NCI-H128 (cell line): ENCODE measurements around the gene GLI3.

Experiments
- DNase-seq: peaks from one replicate; lab custom pipeline; 2025; ENCODE audit not compliant: unreplicated experiment; lab: John Stamatoyannopoulos, UW

Gene GLI3

DNA sequence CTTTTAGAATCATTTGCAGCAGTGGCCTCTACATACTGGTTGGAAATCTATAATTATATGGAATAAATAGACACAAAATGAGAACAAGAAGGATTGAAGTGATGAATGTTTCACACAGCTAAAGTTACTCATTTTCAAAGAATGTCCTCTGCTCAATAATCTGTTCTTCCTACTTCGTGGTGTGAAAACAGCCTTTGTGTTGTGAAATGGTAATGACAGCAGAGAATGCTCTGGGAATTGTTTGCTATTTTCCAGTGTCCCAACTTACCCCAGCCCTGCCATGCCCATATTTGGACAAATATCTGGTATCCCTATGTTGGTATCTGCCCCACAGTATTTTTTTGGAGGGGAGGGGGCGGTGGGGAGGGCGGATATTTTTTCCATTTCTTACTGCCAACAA is 130.4 kb downstream of the GLI3 start:
- no peak for DNase-seq

DNA sequence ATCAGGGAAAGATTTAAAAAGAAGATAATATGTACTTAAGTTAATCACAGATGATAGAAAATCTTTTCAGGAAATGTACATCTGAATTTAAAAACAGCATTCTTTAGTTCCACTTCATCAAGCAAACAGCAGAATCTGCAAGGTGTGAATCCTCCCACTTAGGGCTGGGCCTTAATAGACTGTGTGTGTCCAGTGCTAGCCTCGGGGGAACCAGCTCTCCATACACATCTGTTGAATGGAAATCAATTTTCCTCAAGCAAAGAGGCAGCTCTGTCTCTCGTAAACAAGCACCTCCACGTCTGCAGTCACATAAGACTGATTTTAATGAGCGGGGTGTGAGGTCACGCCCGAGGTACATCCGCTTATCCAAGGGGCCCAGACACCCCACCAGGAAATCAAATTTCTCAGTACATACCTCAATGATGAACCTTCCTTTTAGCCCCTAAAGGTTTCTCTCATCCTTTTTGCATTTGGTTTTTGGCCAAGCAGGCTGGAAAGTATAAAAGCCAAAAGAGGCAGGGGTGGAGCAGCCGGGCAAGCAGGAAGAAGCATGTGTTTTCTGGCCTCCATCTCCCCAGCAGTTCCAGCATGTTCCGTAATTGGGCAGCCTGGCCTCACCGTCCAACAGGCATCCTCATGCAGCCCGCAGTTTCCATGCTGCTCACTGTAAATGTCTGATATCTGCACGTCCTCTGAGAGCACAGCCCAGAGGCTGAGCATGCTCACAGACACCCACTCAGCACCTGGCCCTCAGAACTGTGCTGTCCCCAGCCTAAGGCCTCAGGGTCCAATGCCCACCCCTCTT is 131.3 kb downstream of the GLI3 start:
- DNase-seq = no peak

DNA sequence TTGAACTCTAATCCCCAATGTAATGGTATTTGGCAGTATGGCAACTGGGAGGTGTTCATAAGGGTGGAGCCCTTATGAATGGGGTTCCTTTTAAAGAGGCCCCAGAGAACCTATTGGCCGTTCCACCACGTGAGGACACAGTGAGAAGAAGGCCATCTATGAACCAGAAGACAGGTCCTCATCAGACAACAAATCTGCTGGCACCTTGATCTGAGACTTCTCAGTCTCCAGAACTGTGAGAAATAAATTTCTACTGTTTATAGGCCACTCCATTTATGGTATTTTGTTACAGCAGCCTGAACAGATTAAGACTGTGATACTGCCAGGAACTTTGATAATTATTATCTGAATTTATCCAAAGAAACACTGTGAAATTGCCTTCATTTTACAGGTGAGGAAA is 132.3 kb downstream of the GLI3 start:
- DNase-seq = no peak

DNA sequence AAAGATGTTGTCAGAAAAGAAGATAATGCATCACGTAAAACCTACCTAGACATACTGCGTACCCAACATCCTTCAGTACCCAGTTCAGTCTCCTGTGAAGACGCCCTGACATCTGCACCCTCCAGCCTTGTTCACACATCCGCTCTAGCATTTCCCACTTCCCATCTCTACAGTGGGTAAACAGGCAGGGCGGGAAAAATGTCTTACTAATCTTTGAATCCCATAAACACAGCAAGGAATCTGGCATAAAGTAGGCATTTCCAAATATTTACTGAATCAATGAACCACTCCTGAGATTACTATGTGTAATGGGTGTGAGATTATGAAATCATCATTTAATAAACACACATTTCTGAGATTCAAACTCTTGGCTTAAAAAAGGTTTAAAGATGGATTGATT is 132.8 kb downstream of the GLI3 start:
- no peak for DNase-seq

DNA sequence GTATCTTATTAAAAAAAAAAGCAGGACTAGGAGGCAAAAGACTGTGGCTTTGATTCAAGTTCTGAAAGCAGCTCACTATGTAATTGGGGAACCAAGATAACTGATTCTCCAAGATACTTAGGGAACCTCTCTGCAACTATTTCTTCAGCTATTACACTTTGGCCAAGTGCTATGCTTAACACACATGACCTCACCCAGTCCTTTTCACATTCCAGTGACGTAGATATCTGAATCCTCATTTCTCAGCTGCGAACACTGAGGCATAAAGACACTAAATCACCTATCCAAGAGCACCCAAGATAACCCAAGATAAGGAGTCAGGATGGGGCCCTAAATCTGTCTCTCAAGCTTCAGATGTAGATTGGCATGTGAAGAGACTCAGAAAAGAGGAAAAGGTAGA is 133.6 kb downstream of the GLI3 start:
- no peak for DNase-seq

DNA sequence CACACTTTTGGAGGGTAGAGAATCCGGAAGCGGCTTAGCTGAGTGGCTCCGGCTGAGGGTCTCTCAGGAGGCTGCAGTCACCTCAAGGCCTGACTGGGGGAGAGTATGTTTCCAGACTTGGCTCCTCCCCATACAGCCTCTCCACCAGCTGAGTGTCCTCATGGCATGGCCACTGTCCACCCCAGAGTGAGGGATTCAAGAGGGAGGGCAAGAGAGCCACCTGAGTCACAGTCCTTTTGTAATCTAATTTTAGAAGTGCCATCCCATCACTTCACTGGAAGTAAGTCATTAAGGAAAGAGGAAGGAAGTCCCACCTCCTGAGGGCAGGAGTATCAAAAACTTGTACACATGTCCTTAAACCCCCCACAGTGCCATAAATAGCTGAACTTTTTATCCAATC is 134.0 kb downstream of the GLI3 start:
- DNase-seq = no peak

DNA sequence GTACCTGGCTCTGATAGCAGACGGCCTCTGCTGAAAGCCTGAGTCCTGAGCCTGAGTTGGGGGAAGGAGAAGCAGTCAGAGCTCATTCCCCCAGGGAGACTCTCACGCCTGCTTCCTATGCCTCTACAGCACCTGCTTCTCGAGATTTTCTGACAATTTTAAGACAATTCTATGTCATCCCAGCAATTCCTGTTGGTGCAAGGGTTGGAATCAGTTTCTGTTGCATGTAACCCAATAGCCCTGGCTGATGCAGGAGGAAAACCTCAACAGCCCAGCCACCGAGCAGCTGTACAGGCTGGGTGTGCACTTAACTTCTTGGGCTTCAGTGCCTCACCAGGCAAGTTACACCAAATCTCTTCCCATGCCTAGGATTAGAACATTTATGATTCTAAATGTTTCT is 134.7 kb downstream of the GLI3 start:
- DNase-seq = no peak

DNA sequence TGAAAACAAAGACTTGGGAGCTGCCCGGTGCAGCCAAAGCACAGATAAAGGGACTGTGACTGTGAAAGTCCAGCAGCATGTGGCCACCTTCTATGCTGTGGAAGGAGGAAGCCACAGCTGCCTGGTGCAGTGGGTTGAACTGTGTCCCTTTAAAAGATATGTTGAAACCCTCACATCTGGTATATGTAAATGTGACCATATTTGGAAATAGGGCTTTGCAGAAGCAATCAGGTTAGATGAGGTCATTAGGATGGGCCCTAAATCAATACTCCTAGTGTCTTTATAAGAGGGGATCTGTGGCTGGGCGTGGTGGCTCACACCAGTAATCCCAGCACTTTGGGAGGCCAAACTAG is 136.9 kb downstream of the GLI3 start:
- no peak for DNase-seq

DNA sequence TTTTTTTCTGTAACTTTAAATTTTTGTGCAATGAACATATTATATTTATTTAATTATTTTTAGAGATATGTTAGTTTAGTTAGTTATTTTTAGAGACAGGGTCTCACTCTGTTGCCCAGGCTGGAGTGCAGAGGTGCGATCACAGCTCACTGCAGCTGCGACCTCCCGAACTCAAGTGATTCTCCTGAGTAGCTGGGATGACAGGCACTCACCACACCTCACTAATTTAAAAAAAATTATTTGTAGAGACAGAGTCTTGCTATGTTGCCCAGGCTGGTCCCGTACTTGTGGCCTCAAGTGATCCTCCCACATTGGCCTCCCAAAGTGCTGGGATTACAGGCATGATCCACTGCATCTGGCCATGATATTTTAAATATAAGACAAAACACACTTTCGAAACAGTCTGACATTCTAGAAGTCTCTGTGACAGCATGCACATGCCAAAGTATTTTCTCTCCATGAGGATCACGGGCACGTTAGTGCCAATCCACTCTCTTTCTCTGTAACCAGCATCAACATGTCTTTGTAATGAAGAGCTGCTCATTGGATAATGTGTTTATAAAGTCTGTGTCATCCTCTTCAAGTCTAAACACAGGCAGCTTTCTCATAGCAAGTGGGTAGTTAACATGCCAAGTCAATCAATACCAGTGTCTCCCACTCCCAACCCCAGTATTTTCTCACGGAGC is 137.4 kb downstream of the GLI3 start:
- DNase-seq = no peak

DNA sequence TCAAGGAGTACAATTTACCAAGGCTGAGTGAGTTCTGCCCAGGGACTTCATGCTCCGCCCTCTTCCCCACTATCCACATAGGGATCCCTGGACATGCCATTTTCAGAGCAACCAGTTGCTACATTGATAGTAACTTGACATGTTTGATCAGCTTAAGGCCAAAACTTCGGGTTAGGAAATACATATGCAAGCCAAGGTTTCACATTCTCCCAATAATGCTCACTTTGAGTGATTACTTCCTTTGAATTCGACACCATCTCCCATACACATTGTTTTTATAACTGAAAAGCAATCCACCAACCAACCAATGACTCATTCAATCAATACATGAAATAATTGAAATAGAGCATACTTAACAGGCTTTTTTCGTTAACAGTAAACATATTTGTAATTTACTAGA is 137.9 kb downstream of the GLI3 start:
- no peak for DNase-seq

DNA sequence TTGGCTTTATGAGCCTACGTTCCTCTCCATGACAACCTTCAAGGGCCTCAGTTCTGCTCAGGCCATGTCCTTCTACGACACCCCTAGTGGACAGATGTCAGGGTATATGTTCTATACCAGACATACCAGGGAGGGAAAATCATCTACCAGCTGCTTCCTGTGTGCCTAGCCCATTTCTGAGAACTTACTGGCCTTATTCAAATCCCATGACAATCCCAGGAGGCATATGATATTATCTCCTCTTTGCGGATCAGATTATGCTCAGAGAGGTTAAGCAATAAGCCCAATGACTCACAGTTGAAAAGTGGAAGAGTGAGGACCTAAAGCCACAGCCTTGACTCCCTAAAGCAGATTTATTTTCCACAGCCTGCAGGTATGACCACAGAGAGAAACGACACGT is 139.3 kb downstream of the GLI3 start:
- DNase-seq = no peak

DNA sequence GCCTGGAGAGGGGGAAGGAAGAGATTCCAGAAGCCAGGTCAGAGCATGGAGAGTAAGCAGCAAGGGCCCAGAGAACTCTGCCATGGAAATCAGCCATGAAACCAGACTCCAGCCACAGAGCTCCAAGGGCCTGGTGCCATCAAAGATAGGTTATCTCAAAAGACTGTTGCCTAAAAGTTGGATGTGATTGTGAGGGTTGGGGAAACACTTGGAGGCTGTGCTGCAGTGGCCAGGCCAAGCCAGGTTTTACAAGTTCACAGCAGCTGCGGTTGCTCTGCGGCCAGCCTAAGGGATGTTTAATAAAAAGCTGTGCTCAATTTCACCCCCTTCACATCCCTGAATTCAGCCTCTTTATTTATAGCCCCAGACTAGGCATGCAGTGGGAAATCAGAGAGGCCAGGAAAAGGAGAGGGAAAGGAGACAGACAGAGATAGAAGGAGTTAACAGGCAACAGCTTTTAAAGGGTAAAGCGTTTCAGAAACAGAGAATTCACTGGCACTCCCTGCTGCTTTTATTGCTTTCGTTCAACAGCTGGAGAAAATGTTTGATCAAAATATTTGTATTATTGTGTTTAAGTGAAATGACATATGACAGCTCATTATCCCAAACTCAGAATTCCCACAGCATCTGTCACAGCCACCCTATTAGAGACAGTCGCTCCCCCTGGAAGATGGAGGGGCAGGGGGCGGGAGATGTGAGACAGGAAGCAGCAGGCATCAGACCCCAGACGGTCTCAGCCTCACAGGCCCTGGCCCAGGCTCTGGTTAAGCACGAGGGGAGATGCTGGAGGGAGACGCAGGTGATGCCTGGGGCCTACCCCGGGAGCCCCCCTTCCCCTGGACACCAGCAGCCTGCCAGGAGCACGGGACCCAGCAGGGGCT is 140.1 kb downstream of the GLI3 start:
- no peak for DNase-seq

DNA sequence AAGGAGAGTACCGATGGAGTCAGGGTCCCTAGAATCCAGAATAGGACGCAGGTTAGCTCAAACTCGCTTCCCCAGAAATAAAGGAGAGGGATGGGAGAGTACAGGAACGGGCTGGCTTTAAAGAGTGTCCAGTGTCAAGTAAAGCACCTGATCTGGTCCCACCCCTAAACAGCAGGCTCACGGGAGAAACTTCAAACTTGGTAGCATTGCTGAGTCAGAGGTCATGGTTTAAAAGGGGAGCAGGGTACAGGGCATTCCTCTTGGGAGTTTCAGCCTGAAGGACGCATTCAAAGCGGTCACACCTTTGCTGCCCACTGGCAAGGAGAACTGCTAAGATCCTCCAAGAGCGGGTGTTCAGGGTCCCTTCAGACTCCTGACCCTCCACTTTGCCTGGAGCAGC is 140.7 kb downstream of the GLI3 start:
- no peak for DNase-seq

DNA sequence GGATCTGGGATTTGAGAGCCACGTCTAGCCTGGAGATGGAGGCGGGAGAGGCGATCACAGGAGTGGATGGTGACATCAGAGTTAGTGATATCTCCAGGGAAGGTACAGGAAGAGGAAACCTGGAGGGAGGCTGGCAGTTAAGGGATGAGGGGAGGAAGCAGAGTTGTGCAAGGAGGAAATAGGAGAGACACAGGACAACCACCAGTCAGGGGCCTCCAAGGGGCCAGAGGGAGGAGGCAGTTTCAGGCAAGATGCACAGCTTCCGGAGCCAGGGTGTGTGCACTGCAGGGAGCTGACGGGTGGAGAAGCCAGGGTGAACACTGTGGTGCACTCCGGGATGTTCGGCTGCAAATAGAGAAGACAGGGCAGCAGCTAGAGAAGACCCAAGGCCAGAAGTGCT is 141.2 kb downstream of the GLI3 start:
- no peak for DNase-seq

DNA sequence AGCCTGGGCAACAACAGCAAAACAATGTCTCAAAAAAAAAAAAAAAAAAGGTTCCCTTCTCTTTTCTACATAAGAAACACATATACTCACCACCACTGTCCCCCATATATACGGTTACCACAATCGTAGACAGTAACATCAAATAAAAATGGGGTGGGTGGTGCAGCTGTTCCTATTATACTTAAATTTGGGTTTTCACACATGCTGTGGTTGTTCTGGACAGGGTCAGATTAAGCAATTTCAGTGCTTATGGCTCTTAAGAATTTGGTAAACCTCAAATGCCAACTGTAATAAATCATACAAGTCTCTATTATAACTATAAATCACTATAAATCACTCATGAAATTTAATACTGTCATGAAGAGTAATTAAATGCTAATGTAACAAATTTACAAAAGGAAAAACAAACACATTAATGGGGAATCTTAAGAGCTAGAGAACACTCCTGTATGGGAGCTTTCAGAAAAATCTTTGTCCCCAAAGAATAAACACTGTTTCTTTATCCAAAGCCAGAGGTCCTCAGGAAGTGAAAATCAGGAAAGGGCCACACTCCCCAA is 143.6 kb downstream of the GLI3 start:
- DNase-seq = no peak

DNA sequence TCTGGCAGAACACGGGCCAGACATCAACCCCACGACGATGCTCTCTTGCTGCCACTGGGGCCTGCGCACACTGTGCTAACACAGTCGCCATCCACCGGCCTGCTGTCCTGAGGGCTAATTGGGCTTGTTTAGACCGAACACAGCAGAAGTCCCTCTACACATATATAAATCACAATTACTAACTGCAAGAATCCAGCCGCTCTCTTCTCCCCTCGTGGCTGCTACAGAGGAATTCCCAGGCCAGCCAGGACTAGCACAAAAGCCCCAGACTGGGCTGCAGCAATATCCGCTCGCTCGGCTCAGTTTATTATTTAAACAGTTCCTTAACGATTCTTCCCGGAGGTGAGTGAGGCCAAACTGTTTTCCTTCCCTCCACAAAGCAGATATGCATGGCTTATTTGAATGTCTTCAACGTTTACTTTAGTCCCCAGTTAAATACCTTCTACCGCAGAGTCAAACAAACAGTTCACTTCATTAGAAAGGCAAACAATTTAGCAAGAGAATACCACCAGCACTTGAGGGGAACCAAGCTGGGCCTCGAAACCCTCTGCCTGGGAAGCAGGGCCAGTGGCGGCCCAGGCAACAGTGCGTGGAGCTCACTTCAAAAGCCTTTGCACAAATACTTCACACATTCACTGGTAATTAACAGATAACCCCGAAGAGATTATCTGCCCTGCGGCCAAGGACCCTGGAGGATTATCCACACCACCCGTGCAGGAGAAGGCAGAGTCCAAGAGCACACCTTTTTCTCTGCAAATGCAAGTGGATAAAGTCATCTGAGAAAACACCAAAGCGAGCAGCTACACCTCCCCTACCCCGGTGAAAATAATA is 145.3 kb downstream of the GLI3 start:
- no peak for DNase-seq

DNA sequence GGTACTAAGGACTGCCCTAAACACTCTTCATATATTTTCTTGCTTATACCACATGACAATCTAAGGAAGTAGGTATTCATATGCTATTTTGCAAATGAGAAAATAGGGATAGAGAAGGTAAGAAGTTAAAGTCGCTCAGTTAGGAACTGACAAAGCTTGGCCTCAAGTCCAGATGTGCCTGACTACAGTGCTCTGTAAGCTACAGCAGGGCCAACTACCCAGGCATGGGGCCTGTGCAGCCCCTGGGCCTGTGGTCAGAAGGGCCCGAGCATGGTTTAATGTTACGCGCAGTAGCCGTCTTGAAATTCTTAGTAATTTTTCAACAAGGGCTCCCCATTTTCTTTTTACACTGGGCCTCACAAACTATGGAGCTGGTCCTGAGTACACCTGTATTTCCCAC is 146.2 kb downstream of the GLI3 start:
- DNase-seq = no peak

DNA sequence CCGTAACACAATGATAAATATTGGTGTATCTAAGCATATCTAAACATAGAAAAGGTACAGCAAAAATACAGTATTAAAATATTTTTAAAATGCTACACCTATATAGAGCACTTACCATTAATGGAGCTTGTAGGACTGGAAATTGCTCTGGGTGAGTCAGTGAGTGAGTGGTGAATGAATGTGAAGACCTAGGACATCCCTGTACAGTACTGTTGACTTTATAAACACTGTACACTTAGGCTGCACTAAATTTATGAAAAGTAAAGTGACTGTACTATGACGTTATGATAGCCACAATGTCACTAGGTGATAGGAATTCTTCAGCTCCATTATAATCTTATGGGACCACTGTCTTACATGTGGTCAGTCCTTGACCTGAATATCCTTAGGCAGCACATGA is 147.0 kb downstream of the GLI3 start:
- no peak for DNase-seq

DNA sequence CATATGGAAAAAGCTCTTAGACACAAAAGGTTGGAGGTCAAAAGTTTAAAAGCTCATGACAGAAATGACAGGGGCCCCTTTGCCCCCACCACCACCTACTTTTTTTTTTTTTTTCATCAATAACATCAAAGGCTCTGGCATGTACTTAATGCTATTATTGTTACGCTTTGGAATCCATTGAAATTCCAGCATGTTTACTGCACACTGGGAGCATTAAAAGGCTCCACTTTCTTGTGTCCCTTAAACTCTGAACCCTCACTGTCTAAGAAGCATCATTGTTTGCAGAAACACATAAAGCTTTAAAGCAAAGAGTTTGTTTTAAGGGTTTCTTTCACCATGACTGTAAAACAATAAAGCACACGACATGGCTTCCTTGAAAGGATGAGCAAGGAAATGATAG is 149.4 kb downstream of the GLI3 start:
- no peak for DNase-seq

DNA sequence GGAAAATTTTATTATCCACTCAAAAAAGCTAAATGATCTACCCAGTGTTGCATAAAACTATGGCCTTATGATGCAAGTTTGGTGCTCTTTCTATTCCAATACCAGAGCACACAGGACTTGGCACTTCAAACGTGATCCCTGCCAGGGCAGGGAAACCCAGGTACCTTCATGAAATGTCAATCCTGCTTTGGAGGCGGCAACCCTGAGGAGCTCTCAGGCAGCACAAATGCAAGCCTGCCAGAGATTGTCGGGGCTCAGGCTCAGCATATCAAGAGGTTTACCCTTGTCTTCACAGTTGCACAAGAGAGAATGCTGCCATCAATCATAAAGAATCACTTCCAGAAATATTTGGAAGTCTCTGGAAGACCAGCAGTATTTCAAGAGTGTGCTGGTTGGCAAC is 151.5 kb downstream of the GLI3 start:
- DNase-seq = no peak

DNA sequence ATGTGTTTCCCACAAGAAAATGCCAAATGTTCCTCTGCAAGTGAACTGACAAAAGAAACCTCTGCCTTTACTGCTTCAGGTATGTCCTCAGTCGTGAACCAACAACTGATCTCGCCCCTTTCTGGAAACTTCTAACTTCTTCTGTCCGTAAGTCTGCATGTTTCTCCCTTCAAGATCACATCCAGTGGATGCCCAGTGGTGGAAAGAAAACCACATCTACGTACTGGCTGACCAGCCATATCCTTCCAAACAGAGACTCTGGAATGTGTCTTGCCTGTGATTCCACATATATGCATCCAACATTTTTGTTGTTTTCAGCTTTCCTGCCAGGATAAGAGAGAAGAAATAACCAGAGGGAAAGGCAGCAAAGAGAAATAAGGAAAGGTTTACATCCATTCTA is 152.7 kb downstream of the GLI3 start:
- DNase-seq = no peak
